RWPE2 (cell line): ENCODE measurements around the gene KCNIP1.

Source experiments
- ATAC-seq: fragments of 200-7000 bp; cut with Tn5 transposase; 3 replicates; pipeline ENCODE4 v1.9.1; 2021; ENCODE audit warnings: low read depth
- DNase-seq: peaks from one replicate; pipeline ENCODE4 v3.0.0-alpha.2; 2020; ENCODE audit warnings: low spot score
- H3K27ac ChIP-seq: fragments of 450-650 bp; 2 replicates; pipeline ENCODE4 v1.5.1; 2017; ENCODE audit warnings: mild to moderate bottlenecking; ENCODE audit not compliant: poor library complexity, severe bottlenecking
- H3K27me3 ChIP-seq: fragments of 250-450 bp; sonication (Bioruptor Pico); 2 replicates; pipeline ENCODE4 v1.5.1; 2021; ENCODE audit warnings: mild to moderate bottlenecking, moderate library complexity; ENCODE audit not compliant: insufficient read depth, poor library complexity, severe bottlenecking
- H3K36me3 ChIP-seq: fragments of 250-450 bp; sonication (Bioruptor Pico); 2 replicates; pipeline ENCODE4 v1.5.1; 2020; ENCODE audit warnings: low read depth, mild to moderate bottlenecking, moderate library complexity
- H3K4me1 ChIP-seq: fragments of 250-450 bp; sonication (Bioruptor Pico); 2 replicates; pipeline ENCODE4 v1.5.1; 2021; ENCODE audit warnings: mild to moderate bottlenecking, moderate library complexity; ENCODE audit not compliant: insufficient read depth, poor library complexity, severe bottlenecking
- H3K4me3 ChIP-seq: fragments of 250-450 bp; sonication (Bioruptor Pico); 2 replicates; pipeline ENCODE4 v1.5.1; 2021; ENCODE audit warnings: mild to moderate bottlenecking, moderate library complexity; ENCODE audit not compliant: severe bottlenecking
- H3K9me3 ChIP-seq: fragments of 250-450 bp; sonication (Bioruptor Pico); 2 replicates; pipeline ENCODE4 v1.5.1; 2021; ENCODE audit warnings: mild to moderate bottlenecking, moderate library complexity; ENCODE audit not compliant: severe bottlenecking
- TF ChIP-seq, protein P1 (sequence below): fragments of 450-650 bp; IDR thresholded peaks from one replicate; pipeline ENCODE4 v1.5.1; 2017; ENCODE audit warnings: mild to moderate bottlenecking, moderate library complexity; ENCODE audit not compliant: poor library complexity, severe bottlenecking

KCNIP1 gene

GRCh38 chr5:170704417-170705192 lies 200.8 kb downstream of the KCNIP1 start:
- no peak overlapping the region for H3K27ac ChIP-seq
- H3K4me3 ChIP-seq, result no peak overlapping the region
- DNase-seq (no peak), ATAC-seq (no peak)
- H3K36me3 ChIP-seq, result no peaks in the 10 kb centered on the region
- TF ChIP-seq, protein P1, sequence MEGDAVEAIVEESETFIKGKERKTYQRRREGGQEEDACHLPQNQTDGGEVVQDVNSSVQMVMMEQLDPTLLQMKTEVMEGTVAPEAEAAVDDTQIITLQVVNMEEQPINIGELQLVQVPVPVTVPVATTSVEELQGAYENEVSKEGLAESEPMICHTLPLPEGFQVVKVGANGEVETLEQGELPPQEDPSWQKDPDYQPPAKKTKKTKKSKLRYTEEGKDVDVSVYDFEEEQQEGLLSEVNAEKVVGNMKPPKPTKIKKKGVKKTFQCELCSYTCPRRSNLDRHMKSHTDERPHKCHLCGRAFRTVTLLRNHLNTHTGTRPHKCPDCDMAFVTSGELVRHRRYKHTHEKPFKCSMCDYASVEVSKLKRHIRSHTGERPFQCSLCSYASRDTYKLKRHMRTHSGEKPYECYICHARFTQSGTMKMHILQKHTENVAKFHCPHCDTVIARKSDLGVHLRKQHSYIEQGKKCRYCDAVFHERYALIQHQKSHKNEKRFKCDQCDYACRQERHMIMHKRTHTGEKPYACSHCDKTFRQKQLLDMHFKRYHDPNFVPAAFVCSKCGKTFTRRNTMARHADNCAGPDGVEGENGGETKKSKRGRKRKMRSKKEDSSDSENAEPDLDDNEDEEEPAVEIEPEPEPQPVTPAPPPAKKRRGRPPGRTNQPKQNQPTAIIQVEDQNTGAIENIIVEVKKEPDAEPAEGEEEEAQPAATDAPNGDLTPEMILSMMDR, result no peak
- H3K9me3 ChIP-seq, result no peaks in the 10 kb centered on the region
- no peaks in the 10 kb centered on the region for H3K4me1 ChIP-seq
- peaks cover 76% of the 10 kb centered on the region for H3K27me3 ChIP-seq

DNA sequence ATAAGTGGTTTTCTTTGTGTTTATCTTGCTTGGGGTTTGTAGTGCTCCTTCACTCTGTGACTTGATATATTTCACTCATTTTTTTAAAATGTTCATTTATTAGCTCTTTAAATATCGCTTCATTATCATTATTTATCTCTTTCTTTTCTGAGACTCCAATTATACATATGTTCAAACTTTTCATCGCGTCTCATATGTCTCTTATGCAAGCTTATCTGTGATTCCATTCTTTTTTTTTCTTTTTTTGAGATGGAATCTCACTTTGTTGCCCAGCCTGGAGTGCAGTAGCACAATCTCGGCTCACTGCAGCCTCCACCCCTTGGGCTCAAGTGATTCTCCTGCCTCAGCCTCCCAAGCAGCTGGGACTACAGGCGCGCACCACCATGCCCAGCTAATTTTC lies 205.8 kb downstream of the KCNIP1 start:
- TF ChIP-seq, protein P1, result no peak
- Histone ChIP-seq H3K4me3 (no peak overlapping the region), H3K9me3 (no peaks in the 10 kb centered on the region), H3K27ac (no peak overlapping the region), H3K27me3 (peaks cover 35% of the 10 kb centered on the region), H3K4me1 (no peaks in the 10 kb centered on the region), H3K36me3 (no peaks in the 10 kb centered on the region)
- ATAC-seq, result no peak
- no peak for DNase-seq

DNA sequence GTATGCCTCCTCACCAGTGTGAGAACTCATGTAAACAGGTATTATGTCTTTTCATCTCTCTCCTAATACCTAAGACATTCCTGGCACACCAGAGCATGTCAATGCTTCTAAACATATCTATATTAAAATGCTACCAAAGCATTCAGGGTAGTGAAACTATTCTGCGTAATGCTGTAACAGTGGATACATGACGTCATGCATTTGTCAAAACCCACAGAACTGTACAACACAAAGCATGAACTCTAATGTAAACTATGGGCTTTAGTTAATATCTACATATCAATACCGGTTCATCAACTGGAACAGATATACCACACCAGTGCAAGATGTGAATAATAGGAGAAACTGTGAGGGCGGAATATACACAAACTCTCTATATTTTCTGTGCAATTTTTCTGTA lies 207.5 kb downstream of the KCNIP1 start:
- ATAC-seq, result no peak
- no peak for DNase-seq
- Histone ChIP-seq H3K27ac (no peak overlapping the region), H3K27me3 (peaks cover 35% of the 10 kb centered on the region), H3K4me1 (no peaks in the 10 kb centered on the region), H3K36me3 (no peaks in the 10 kb centered on the region), H3K9me3 (no peaks in the 10 kb centered on the region), H3K4me3 (no peak overlapping the region)
- TF ChIP-seq, protein P1, result no peak

DNA sequence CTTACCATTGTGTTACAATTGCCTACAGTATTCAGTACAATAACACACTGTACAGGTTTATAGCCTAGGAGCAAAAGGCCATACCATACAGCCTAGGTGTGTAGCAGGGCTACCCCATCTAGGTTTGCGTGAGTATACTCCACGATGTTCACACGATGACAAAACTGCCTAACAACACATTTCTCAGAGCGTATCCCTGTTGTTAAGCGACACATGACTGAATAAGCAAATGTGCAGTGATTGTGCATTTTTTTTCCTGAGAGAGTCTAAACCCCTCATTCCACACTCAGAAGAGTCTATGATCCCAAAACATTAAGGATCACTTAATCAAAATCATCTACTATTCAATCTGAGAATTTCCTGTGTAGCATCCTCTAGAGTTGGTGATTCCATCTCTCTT lies 211.3 kb downstream of the KCNIP1 start:
- TF ChIP-seq, protein P1, result no peak
- no peak for ATAC-seq
- Histone ChIP-seq H3K27ac (no peak overlapping the region), H3K4me1 (no peaks in the 10 kb centered on the region), H3K27me3 (peaks cover 39% of the 10 kb centered on the region), H3K36me3 (no peaks in the 10 kb centered on the region), H3K4me3 (no peak overlapping the region), H3K9me3 (no peaks in the 10 kb centered on the region)
- DNase-seq, result no peak

DNA sequence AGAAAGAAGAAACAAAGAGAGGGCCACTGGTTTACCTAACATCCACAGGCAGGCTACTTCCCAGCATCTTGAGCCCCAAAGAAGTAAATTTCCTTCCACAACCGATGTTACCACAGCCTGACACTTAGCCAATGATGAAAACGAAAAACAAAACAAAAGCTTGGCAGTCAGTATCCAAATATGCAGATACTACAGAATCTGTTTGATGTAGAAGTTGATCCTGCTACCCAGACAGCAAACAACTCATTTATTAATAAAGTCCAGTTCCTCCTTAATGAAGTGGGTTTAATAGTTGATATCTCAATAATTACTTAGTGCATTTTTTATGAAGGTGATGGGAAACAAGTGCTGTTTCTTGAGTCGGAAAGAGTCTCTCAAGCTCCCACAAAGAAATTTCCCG lies 212.6 kb downstream of the KCNIP1 start:
- Histone ChIP-seq H3K27ac (no peak overlapping the region), H3K4me3 (no peak overlapping the region), H3K9me3 (no peaks in the 10 kb centered on the region), H3K27me3 (peaks cover 39% of the 10 kb centered on the region), H3K4me1 (no peaks in the 10 kb centered on the region), H3K36me3 (no peaks in the 10 kb centered on the region)
- TF ChIP-seq, protein P1, result no peak
- no peak for DNase-seq
- ATAC-seq, result no peak
